Activated CD4-positive, alpha-beta memory T cell treated with anti-CD3 and anti-CD28 coated beads for 36 hours (primary cell): ENCODE results near the gene GPC3. TPM values are rescaled to one million over a fixed set of nuclear protein-coding genes. Genes with fewer than 3 reads are reported as not detected.
A peak's percentile ranks its signal among the peaks of the same experiment; 100 is the strongest.
"Not testable (repeated sequence)": the region's sequence is repeated elsewhere in the genome, so short reads cannot be mapped to it uniquely, and the experiment has no call there.

Experiments used
- CTCF ChIA-PET: fragments of 350-600 bp; sonication (Branson Sonifier 250); formaldehyde crosslinking; loops from one replicate; lab custom pipeline; 2021; ENCODE audit warnings: antibody characterized with exemption, inconsistent platforms; lab: Charles Lee
- POLR2A ChIA-PET: fragments of 350-600 bp; sonication (Branson Sonifier 250); formaldehyde crosslinking; loops from one replicate; lab custom pipeline; 2021; ENCODE audit warnings: antibody characterized with exemption; lab: Charles Lee
- DNase-seq: peaks from one replicate; pipeline ENCODE4 v3.0.0-alpha.2; 2020
- H3K27ac Mint-ChIP-seq: one replicate; pipeline ENCODE4 v1.8.0; 2021; ENCODE audit warnings: mixed read lengths
- H3K27me3 Mint-ChIP-seq: one replicate; pipeline ENCODE4 v1.8.0; 2021; ENCODE audit warnings: mixed read lengths
- H3K36me3 Mint-ChIP-seq: one replicate; pipeline ENCODE4 v1.8.0; 2021; ENCODE audit warnings: mixed read lengths
- H3K4me1 Mint-ChIP-seq: one replicate; pipeline ENCODE4 v1.8.0; 2021; ENCODE audit warnings: low read depth, mixed read lengths
- H3K4me3 Mint-ChIP-seq: one replicate; pipeline ENCODE4 v1.8.0; 2021; ENCODE audit warnings: mild to moderate bottlenecking, mixed read lengths
- H3K9me3 Mint-ChIP-seq: one replicate; pipeline ENCODE4 v1.8.0; 2021; ENCODE audit warnings: mixed read lengths
- intact Hi-C: fragments of 100-400 bp; cut with micrococcal nuclease; formaldehyde crosslinking; loops from one replicate; pipeline ENCODE4 v1.15.1; 2023
- total RNA-seq, 2 experiments: library from RNA; stranded (reverse); gene quantifications; one replicate each; pipeline ENCODE4 v1.2.3, GENCODE V29; 2021

The GPC3 gene
- total RNA-seq, 2 experiments from 2014 or later = 0.14 to 0.39 TPM

DNA sequence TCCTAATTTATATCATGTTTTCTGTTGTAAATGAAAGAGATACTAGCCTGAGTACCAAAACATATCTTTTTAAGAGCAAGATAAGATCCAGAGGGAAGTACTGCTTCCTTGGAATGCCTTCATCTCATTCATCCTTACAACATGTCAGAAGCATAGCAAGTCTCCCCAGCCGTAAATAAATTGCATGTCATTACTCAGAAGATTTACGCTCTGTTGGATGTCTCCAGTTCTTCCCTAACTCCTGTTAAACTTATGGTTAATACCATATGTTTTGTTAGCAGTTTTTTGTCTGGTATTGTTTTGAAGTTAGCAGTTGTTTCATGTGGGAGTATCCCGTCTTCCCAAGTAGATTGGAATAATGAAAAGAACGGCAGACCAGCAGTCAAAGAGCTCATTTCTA, 7.5 kb upstream of the GPC3 start:
- no peaks in the 10 kb centered on the region for H3K4me1 Mint-ChIP-seq
- CTCF ChIA-PET = no interaction called here

DNA sequence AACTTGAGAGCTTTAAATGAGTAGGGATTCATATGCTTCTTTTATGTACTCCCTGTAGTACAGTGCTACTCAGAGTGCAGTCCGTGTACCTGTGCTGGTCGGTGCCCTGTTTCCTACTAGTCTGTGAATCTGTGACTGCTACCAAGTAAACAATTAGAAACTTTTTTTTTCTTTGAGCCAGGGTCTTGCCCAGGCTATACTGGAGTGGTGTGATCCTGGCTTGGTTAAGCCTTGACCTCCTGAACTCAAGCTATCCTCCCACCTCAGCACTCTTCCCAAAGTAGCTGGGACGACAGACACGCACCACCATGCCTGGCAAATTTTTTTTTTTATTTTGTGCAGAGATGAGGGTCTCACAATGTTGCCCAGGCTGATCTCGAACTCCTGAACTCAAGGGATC, 6.4 kb upstream of the GPC3 start:
- no peak overlapping the region for H3K4me3 Mint-ChIP-seq
- no peaks in the 10 kb centered on the region for H3K4me1 Mint-ChIP-seq
- intact Hi-C loops = no loop called here
- H3K9me3 Mint-ChIP-seq = no peaks in the 10 kb centered on the region
- H3K36me3 Mint-ChIP-seq = no peaks in the 10 kb centered on the region
- DNase-seq = no peak
- CTCF ChIA-PET = no interaction called here
- peaks cover 3% of the 10 kb centered on the region for H3K27me3 Mint-ChIP-seq
- H3K27ac Mint-ChIP-seq = no peak overlapping the region
- POLR2A ChIA-PET = no interaction called here

More for the DNA sequence above, 7.5 kb upstream of the GPC3 start:
- peaks cover 3% of the 10 kb centered on the region for H3K27me3 Mint-ChIP-seq
- intact Hi-C loops = no loop called here
- POLR2A ChIA-PET = no interaction called here
- no peak overlapping the region for H3K27ac Mint-ChIP-seq
- no peaks in the 10 kb centered on the region for H3K9me3 Mint-ChIP-seq
- no peak for DNase-seq
- no peak overlapping the region for H3K4me3 Mint-ChIP-seq
- H3K36me3 Mint-ChIP-seq = no peaks in the 10 kb centered on the region

DNA sequence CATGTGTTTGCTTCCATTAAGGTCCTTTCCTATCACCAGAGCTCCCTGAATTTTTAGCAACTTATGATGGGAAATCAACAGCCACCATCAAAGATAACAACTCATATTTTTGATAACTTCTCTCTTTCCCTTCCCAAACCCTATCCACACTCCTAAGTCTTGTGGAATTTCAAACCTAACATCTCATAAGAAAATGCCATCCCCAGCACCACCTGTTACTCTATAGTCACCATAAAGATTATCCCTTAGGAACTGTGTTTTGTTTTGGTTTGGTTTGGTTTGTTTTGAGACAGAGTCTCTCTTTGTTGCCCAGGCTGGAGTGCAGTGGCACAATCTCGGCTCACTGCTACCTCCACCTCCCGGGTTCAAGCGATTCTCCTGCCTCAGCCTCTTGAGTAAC, 5.7 kb upstream of the GPC3 start:
- H3K4me1 Mint-ChIP-seq, DNase-seq, H3K27me3 Mint-ChIP-seq, H3K27ac Mint-ChIP-seq, POLR2A ChIA-PET, H3K9me3 Mint-ChIP-seq, H3K36me3 Mint-ChIP-seq, intact Hi-C loops, H3K4me3 Mint-ChIP-seq, CTCF ChIA-PET: not testable (repeated sequence)

DNA sequence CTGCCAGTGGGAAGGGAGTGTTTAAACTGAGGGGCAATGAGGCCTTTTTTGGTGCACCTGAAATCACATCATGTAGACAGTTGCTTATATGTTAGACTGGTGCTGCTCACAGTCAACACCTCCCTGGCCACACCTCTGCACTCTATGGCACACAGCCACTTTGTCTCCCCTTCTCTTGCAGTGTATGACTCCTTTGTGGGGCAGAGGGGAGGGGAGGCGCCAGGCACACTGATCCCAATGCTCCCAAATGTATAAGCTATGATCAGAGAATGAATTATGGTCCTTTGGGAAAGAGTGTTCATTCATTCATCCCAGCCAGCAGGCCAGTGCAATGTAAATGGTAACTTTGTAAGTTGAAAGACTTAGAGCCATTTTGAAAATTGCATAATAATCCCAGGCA, 4.6 kb upstream of the GPC3 start:
- DNase-seq = no peak
- Mint-ChIP-seq H3K9me3 (no peaks in the 10 kb centered on the region), H3K36me3 (no peaks in the 10 kb centered on the region), H3K4me1 (peaks cover 3% of the 10 kb centered on the region), H3K27me3 (peaks cover 3% of the 10 kb centered on the region), H3K4me3 (no peak overlapping the region), H3K27ac (no peak overlapping the region)
- POLR2A ChIA-PET = no interaction called here
- intact Hi-C loops = no loop called here
- CTCF ChIA-PET = no interaction called here

DNA sequence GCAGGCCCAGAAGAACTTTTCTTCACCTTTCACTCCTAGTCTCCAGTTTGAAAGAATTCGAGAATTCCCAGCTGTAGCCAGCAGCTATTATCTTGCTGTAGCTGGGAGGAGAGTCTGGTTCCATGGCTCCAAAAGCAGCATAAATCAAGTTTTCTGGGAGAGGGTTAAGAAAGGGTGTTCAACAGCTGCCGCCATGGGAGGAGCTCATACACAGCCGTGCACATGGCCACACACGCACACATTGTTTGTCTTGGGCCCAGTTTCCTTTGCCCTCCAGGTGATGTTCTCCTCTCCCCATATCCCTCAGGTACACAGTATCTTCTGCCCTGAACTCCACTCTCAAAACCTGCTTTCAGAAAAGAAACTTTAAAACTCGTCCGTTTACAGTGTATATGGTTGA, 4.1 kb upstream of the GPC3 start:
- Mint-ChIP-seq H3K4me3 (no peak overlapping the region), H3K27me3 (peaks cover 3% of the 10 kb centered on the region), H3K36me3 (no peaks in the 10 kb centered on the region), H3K27ac (no peak overlapping the region), H3K4me1 (peaks cover 3% of the 10 kb centered on the region), H3K9me3 (no peaks in the 10 kb centered on the region)
- ChIA-PET CTCF (no interaction called here), POLR2A (no interaction called here)
- DNase-seq = no peak
- intact Hi-C loops = no loop called here

DNA sequence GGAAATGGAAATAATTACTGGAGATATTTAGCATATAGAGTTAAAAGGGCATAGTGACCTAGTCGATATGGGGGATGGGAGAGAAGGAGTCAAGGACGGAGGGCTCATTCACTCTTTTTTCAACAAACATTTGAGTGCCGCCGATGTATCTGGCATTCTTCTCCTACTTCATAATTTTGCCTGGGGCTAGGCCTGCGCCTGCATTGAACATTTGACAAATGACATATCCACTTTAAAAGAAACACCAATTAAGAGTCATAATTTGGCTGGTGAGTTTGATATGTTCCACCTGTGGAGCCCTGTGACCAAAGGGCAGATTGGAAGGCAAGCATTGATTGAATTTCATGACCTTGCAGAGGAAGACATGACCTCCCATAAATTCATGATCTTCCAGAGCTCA, 2.6 kb upstream of the GPC3 start:
- POLR2A ChIA-PET = no interaction called here
- intact Hi-C loops = no loop called here
- H3K9me3 Mint-ChIP-seq = no peaks in the 10 kb centered on the region
- peaks cover 7% of the 10 kb centered on the region for H3K27me3 Mint-ChIP-seq
- no peaks in the 10 kb centered on the region for H3K36me3 Mint-ChIP-seq
- CTCF ChIA-PET = no interaction called here
- no peak overlapping the region for H3K27ac Mint-ChIP-seq
- DNase-seq = no peak
- H3K4me1 Mint-ChIP-seq = peaks cover 7% of the 10 kb centered on the region
- no peak overlapping the region for H3K4me3 Mint-ChIP-seq

DNA sequence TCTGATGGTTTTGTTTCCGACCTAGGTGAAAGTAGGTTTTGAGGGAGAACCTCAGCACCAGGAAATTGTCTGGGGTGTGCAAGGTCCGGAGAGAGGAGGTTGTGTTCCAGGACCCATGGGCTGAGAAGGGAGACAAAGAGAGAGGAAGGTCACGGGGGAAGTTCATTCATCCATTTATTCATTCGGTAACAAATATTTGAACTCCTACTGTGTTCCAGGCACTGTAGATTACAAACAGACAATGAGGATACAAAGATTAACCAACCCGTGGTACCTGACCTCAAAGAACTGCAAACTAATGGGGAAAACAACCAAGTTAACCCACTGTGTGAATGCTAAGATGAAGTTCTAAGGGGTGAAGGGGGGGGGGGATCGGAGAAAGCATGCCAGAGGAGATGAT, 1.8 kb upstream of the GPC3 start:
- Mint-ChIP-seq H3K9me3 (no peaks in the 10 kb centered on the region), H3K27me3 (peaks cover 13% of the 10 kb centered on the region), H3K4me3 (no peak overlapping the region), H3K36me3 (no peaks in the 10 kb centered on the region), H3K4me1 (peaks cover 7% of the 10 kb centered on the region), H3K27ac (no peak overlapping the region)
- ChIA-PET POLR2A (no interaction called here), CTCF (no interaction called here)
- intact Hi-C loops = no loop called here
- DNase-seq = no peak

DNA sequence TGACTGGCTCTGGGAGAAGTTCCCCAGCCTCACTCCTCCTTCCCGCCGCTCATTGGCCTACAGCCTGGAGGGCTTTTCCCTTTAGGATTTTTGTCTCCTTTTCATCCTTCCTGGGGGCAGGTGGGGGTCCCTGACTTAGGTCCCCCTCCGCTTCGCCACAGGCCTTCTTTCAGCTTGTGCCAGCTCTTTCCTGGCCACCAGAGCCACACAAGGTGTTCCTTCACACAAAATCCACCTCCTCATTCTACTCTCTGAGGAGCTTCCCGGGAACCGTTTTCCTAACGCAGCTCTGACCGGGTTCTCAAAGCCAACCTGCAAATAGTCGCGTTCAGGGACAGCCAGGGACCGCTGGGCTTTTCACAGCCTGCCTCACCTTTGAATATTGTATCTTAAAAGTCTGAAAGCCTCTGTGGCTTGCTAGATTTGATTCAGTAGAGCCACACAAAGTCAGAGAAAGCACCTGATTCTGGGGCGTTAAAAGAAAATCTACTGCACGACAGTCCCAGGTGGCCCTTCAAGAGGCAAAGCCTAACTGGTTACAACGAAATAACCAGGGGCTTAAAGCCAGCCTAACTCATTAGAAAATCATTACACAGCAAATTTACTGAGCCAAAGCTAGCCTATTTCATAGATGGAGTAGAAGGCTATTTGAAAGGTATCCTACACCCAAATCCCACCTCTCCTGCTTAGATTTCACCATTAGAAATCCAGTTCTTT, 731 bp upstream of the GPC3 start:
- DNase-seq = no peak
- intact Hi-C loops = no loop called here
- H3K36me3 Mint-ChIP-seq = no peaks in the 10 kb centered on the region
- CTCF ChIA-PET = interaction anchor here (1.8 kb wide), 1 partner anchor 40 kb away, joined by 4 read pairs; no protein-coding TSS in a partner anchor
- peaks cover 7% of the 10 kb centered on the region for H3K4me1 Mint-ChIP-seq
- POLR2A ChIA-PET = no interaction called here
- H3K27me3 Mint-ChIP-seq = peaks cover 21% of the 10 kb centered on the region
- no peak overlapping the region for H3K4me3 Mint-ChIP-seq
- no peaks in the 10 kb centered on the region for H3K9me3 Mint-ChIP-seq
- no peak overlapping the region for H3K27ac Mint-ChIP-seq

DNA sequence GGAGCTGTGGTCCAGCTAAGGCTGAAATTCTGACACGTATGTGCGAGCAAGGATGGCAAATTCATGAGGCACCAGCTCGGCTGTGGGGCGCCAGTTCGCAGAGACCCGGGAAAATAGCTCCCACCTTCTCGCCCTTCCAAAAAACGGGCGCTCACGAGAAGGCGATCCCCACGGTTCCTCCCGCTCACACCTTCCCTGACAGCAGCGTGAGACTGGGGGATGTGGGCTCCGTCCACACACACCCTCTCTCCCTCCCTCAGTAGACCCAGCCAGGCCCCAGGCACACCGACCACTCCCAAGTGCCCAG, 584 bp downstream of the GPC3 start:
- Mint-ChIP-seq H3K27ac (no peak overlapping the region), H3K4me3 (no peak overlapping the region), H3K36me3 (no peaks in the 10 kb centered on the region), H3K27me3 (peaks cover 24% of the 10 kb centered on the region), H3K4me1 (peaks cover 7% of the 10 kb centered on the region), H3K9me3 (no peaks in the 10 kb centered on the region)
- ChIA-PET POLR2A (no interaction called here), CTCF (no interaction called here)
- DNase-seq = no peak
- intact Hi-C loops = no loop called here

DNA sequence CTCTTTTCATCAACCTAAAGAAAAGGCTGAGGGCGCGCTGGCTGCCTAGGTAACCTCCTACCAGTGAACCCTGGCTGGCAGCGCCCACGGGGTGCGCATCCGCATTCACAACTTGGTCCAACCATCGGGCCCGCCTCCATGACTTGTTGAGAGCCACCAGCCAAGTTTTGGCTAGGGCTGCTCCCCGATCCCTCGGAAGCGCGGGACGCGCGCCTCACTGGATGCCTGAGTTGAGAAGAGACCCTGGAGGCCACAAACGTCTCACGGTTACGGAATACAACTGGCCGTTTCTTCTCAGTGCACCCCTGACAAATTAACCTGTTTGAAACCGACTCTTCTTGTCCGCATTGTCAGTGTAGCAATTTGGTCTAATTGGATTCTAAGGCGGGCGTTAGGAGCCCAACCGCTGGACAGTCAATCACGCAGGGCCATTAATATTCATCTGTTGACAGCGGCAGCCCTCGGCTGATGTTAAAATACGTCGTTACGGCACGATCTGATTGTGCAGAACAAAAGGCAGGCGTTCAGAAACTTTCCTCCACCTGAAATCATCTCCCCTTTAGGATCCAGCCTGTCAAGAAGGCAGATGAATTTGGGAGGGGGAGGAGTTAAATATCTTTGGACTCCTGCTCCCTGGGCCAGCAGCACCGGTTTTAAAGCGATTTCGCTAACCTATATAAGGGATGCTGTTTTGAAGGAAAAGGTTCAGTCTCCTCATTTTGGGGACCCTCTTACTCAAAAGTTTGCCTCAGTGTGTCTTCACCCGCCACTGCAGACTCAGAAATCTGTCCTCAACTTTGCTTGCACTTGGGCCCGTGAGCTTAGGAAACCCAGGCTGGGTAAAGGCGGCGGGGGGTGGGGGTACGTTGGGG, 1.2 kb downstream of the GPC3 start:
- ChIA-PET POLR2A (no interaction called here), CTCF (no interaction called here)
- H3K4me1 Mint-ChIP-seq = peaks cover 7% of the 10 kb centered on the region
- DNase-seq = no peak
- H3K9me3 Mint-ChIP-seq = no peaks in the 10 kb centered on the region
- no peaks in the 10 kb centered on the region for H3K36me3 Mint-ChIP-seq
- H3K27ac Mint-ChIP-seq = no peak overlapping the region
- H3K27me3 Mint-ChIP-seq = peaks cover 24% of the 10 kb centered on the region
- intact Hi-C loops = no loop called here
- H3K4me3 Mint-ChIP-seq = peak overlapping the region; percentile 26

DNA sequence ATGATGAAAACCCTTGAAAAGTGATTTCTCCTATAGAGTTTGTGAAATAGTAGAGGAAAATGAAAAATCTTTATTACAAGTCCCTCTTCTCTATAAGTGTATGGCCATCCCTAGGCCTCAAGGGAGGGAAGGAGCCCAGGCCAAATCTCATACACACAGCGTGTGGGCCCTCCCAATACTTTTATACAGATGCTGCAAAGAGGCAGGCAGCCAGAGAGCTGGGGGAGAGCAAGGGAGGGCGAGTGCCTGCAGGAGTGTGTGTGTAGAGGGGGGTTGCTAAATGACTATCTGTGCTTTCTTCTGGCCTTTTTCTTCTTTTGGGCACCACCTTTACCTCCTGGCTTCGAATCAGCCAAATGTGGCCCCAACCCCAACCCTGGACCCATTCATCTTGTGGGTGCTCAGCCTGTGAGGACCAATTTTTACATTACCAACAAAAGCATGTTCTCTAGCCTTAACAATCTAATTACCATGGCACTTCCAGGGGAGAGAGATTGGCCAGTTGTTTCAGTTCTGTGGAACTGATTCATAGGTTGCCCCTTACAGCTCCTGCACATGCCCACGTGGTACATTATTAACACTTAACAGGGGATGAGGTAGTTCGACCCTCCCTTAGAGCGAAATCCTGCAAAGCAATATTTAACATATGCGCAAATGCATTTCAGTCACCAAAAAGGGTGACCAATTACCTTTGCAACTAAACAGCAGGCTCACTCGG, 2.0 kb downstream of the GPC3 start:
- no peak overlapping the region for H3K4me3 Mint-ChIP-seq
- H3K36me3 Mint-ChIP-seq = no peaks in the 10 kb centered on the region
- H3K27ac Mint-ChIP-seq = no peak overlapping the region
- no peaks in the 10 kb centered on the region for H3K9me3 Mint-ChIP-seq
- DNase-seq = no peak
- ChIA-PET CTCF (no interaction called here), POLR2A (no interaction called here)
- peaks cover 7% of the 10 kb centered on the region for H3K4me1 Mint-ChIP-seq
- H3K27me3 Mint-ChIP-seq = peaks cover 24% of the 10 kb centered on the region
- intact Hi-C loops = no loop called here

DNA sequence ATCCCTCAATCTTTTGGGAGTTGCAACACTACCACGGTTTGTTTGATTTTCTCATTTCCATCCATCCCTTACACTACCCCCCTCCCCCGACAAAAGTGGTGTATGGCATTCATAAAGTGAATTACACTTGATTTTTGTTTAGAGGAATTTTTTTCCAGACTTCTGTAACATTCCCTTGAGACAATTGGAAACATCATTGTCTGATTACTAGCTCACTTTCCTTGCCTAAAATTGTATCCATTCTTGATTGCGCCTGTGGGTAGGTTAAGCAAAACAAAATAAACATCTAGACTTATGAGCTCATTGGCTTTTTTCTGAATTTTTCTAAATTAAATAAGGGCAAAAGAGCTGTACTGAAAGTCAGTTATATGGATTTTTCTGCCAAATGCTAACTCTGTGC, 3.5 kb downstream of the GPC3 start:
- CTCF ChIA-PET = no interaction called here
- Mint-ChIP-seq H3K27ac (no peak overlapping the region), H3K36me3 (no peaks in the 10 kb centered on the region), H3K4me1 (peaks cover 7% of the 10 kb centered on the region), H3K4me3 (no peak overlapping the region), H3K27me3 (peaks cover 24% of the 10 kb centered on the region), H3K9me3 (no peaks in the 10 kb centered on the region)
- POLR2A ChIA-PET = no interaction called here
- DNase-seq = no peak
- intact Hi-C loops = no loop called here
